ENCODE measurements around the gene AMOTL2.

Gene AMOTL2

GRCh38 chr3:134344560-134344959 is 29.7 kb downstream of the AMOTL2 start:
- no peaks in the 10 kb centered on the region for H3K4me1 ChIP-seq (ENCODE audit: control insufficient read depth, insufficient read depth, low read length, poor library complexity, severe bottlenecking)
- no peaks in the 10 kb centered on the region for H3K9me3 ChIP-seq (ENCODE audit: control insufficient read depth, low read length)
- no peak for DNase-seq
- H3K27ac ChIP-seq (ENCODE audit: insufficient read depth, low read length, poor library complexity, severe bottlenecking) = no peak overlapping the region
- no peaks in the 10 kb centered on the region for H3K27me3 ChIP-seq (replicated peaks; ENCODE audit: control insufficient read depth, insufficient read depth, low read length, poor library complexity, severe bottlenecking)
- no peak overlapping the region for H3K4me3 ChIP-seq (ENCODE audit: insufficient read depth, low read depth, low read length, poor library complexity, severe bottlenecking)
- no peaks in the 10 kb centered on the region for H3K36me3 ChIP-seq (ENCODE audit: control insufficient read depth, insufficient read depth, low read length)

GRCh38 chr3:134342259-134342658 is 32.0 kb downstream of the AMOTL2 start:
- Histone ChIP-seq H3K9me3 (ENCODE audit: control insufficient read depth, low read length) (no peaks in the 10 kb centered on the region), H3K27me3 (replicated peaks; ENCODE audit: control insufficient read depth, insufficient read depth, low read length, poor library complexity, severe bottlenecking) (no peaks in the 10 kb centered on the region)
- no peak for DNase-seq

DNA sequence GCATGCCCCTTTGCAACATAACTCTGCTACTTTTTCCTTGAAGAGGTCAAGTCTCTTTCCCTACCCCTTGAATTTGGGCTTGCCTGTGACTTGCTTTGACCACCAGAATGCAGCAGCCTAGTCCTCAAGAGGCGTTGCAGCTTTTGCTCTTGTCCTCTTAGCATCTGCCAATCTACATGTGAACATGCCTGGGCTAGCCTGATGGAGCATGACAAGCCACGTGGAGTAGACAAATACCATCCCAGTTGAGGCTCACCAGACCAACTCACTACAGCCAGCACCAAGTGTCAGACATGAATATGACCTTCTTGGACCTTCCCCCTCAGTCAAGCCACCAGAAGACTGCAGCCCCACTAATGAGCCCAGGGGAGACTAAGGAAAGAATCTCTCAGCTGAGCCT is 32.9 kb downstream of the AMOTL2 start:
- Histone ChIP-seq H3K9me3 (ENCODE audit: control insufficient read depth, low read length) (no peaks in the 10 kb centered on the region), H3K27ac (ENCODE audit: insufficient read depth, low read length, poor library complexity, severe bottlenecking) (no peak overlapping the region), H3K27me3 (replicated peaks; ENCODE audit: control insufficient read depth, insufficient read depth, low read length, poor library complexity, severe bottlenecking) (no peaks in the 10 kb centered on the region), H3K36me3 (ENCODE audit: control insufficient read depth, insufficient read depth, low read length) (no peaks in the 10 kb centered on the region), H3K4me3 (ENCODE audit: insufficient read depth, low read depth, low read length, poor library complexity, severe bottlenecking) (no peak overlapping the region), H3K4me1 (ENCODE audit: control insufficient read depth, insufficient read depth, low read length, poor library complexity, severe bottlenecking) (no peaks in the 10 kb centered on the region)
- no peak for DNase-seq

More at GRCh38 chr3:134342259-134342658, 32.0 kb downstream of the AMOTL2 start:
- Histone ChIP-seq H3K27ac (ENCODE audit: insufficient read depth, low read length, poor library complexity, severe bottlenecking) (no peak overlapping the region), H3K4me1 (ENCODE audit: control insufficient read depth, insufficient read depth, low read length, poor library complexity, severe bottlenecking) (no peaks in the 10 kb centered on the region), H3K4me3 (ENCODE audit: insufficient read depth, low read depth, low read length, poor library complexity, severe bottlenecking) (no peak overlapping the region), H3K36me3 (ENCODE audit: control insufficient read depth, insufficient read depth, low read length) (no peaks in the 10 kb centered on the region)

DNA sequence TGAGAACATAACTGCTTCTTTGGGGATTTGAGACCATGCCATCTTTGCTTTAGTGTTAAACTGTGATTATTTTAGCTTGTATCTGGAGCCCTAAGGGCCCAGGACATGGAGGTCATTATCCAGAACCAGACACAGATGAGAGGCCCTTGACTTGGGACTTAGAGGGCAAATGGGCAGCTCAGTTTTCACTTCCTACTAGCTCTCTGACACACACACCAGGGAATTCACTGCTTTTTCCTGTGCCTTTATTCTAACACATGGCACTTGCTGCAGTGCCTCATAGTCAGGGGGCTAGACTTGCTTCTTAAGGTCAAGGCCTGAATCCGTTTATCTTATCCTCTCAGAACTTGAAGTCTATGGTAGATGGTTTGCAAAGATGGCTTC is 33.3 kb downstream of the AMOTL2 start:
- Histone ChIP-seq H3K27ac (ENCODE audit: insufficient read depth, low read length, poor library complexity, severe bottlenecking) (no peak overlapping the region), H3K4me3 (ENCODE audit: insufficient read depth, low read depth, low read length, poor library complexity, severe bottlenecking) (no peak overlapping the region), H3K27me3 (replicated peaks; ENCODE audit: control insufficient read depth, insufficient read depth, low read length, poor library complexity, severe bottlenecking) (no peaks in the 10 kb centered on the region), H3K36me3 (ENCODE audit: control insufficient read depth, insufficient read depth, low read length) (no peaks in the 10 kb centered on the region), H3K4me1 (ENCODE audit: control insufficient read depth, insufficient read depth, low read length, poor library complexity, severe bottlenecking) (no peaks in the 10 kb centered on the region), H3K9me3 (ENCODE audit: control insufficient read depth, low read length) (no peaks in the 10 kb centered on the region)
- DNase-seq = no peak

GRCh38 chr3:134340362-134340981 is 33.8 kb downstream of the AMOTL2 start:
- Histone ChIP-seq H3K27me3 (replicated peaks; ENCODE audit: control insufficient read depth, insufficient read depth, low read length, poor library complexity, severe bottlenecking) (no peaks in the 10 kb centered on the region), H3K9me3 (ENCODE audit: control insufficient read depth, low read length) (no peaks in the 10 kb centered on the region), H3K27ac (ENCODE audit: insufficient read depth, low read length, poor library complexity, severe bottlenecking) (no peak overlapping the region), H3K4me1 (ENCODE audit: control insufficient read depth, insufficient read depth, low read length, poor library complexity, severe bottlenecking) (no peaks in the 10 kb centered on the region), H3K4me3 (ENCODE audit: insufficient read depth, low read depth, low read length, poor library complexity, severe bottlenecking) (no peak overlapping the region), H3K36me3 (ENCODE audit: control insufficient read depth, insufficient read depth, low read length) (no peaks in the 10 kb centered on the region)
- DNase-seq = no peak

DNA sequence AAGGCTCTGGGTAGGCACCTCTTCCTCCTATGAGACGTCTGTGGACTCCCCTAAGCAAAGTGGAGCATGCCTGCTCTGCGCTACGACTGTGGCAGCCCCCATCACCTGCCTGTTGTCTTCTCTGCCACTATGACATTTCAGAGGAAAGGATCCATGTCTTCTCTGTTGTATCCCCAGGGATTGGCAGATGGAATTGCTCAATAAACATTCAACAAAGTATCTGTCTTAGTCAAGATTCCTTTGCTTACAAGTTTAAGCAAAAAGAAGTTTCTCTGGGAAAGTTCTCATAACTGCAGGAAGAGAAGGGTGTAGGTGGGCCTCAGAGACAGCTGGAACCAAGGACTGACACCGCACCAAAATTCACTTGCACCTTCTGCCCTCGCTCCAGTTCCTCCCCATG is 34.3 kb downstream of the AMOTL2 start:
- DNase-seq = no peak
- H3K27me3 ChIP-seq (replicated peaks; ENCODE audit: control insufficient read depth, insufficient read depth, low read length, poor library complexity, severe bottlenecking) = no peaks in the 10 kb centered on the region
- H3K27ac ChIP-seq (ENCODE audit: insufficient read depth, low read length, poor library complexity, severe bottlenecking) = no peak overlapping the region
- H3K4me1 ChIP-seq (ENCODE audit: control insufficient read depth, insufficient read depth, low read length, poor library complexity, severe bottlenecking) = no peaks in the 10 kb centered on the region
- H3K36me3 ChIP-seq (ENCODE audit: control insufficient read depth, insufficient read depth, low read length) = no peaks in the 10 kb centered on the region
- no peak overlapping the region for H3K4me3 ChIP-seq (ENCODE audit: insufficient read depth, low read depth, low read length, poor library complexity, severe bottlenecking)
- no peaks in the 10 kb centered on the region for H3K9me3 ChIP-seq (ENCODE audit: control insufficient read depth, low read length)

- no peaks in the 10 kb centered on the region for H3K4me1 ChIP-seq (ENCODE audit: control insufficient read depth, insufficient read depth, low read length, poor library complexity, severe bottlenecking)
- no peaks in the 10 kb centered on the region for H3K27me3 ChIP-seq (replicated peaks; ENCODE audit: control insufficient read depth, insufficient read depth, low read length, poor library complexity, severe bottlenecking)
- no peaks in the 10 kb centered on the region for H3K9me3 ChIP-seq (ENCODE audit: control insufficient read depth, low read length)
- no peak overlapping the region for H3K4me3 ChIP-seq (ENCODE audit: insufficient read depth, low read depth, low read length, poor library complexity, severe bottlenecking)
- H3K36me3 ChIP-seq (ENCODE audit: control insufficient read depth, insufficient read depth, low read length) = no peaks in the 10 kb centered on the region
- no peak for DNase-seq
- no peak overlapping the region for H3K27ac ChIP-seq (ENCODE audit: insufficient read depth, low read length, poor library complexity, severe bottlenecking)
Measured at GRCh38 chr3:134339331-134339730, 34.9 kb downstream of the AMOTL2 start.

- Histone ChIP-seq H3K27me3 (replicated peaks; ENCODE audit: control insufficient read depth, insufficient read depth, low read length, poor library complexity, severe bottlenecking) (no peaks in the 10 kb centered on the region), H3K9me3 (ENCODE audit: control insufficient read depth, low read length) (no peaks in the 10 kb centered on the region), H3K36me3 (ENCODE audit: control insufficient read depth, insufficient read depth, low read length) (no peaks in the 10 kb centered on the region), H3K27ac (ENCODE audit: insufficient read depth, low read length, poor library complexity, severe bottlenecking) (no peak overlapping the region), H3K4me3 (ENCODE audit: insufficient read depth, low read depth, low read length, poor library complexity, severe bottlenecking) (no peak overlapping the region), H3K4me1 (ENCODE audit: control insufficient read depth, insufficient read depth, low read length, poor library complexity, severe bottlenecking) (no peaks in the 10 kb centered on the region)
- DNase-seq = no peak
Measured at GRCh38 chr3:134338516-134339261, 35.6 kb downstream of the AMOTL2 start.

- DNase-seq = no peak
- Histone ChIP-seq H3K27ac (ENCODE audit: insufficient read depth, low read length, poor library complexity, severe bottlenecking) (no peak overlapping the region), H3K36me3 (ENCODE audit: control insufficient read depth, insufficient read depth, low read length) (no peaks in the 10 kb centered on the region), H3K4me3 (ENCODE audit: insufficient read depth, low read depth, low read length, poor library complexity, severe bottlenecking) (no peak overlapping the region), H3K27me3 (replicated peaks; ENCODE audit: control insufficient read depth, insufficient read depth, low read length, poor library complexity, severe bottlenecking) (no peaks in the 10 kb centered on the region), H3K4me1 (ENCODE audit: control insufficient read depth, insufficient read depth, low read length, poor library complexity, severe bottlenecking) (no peaks in the 10 kb centered on the region), H3K9me3 (ENCODE audit: control insufficient read depth, low read length) (no peaks in the 10 kb centered on the region)
Measured at GRCh38 chr3:134338201-134338512, 36.1 kb downstream of the AMOTL2 start.

GRCh38 chr3:134337511-134338200 is 36.6 kb downstream of the AMOTL2 start:
- Histone ChIP-seq H3K27me3 (replicated peaks; ENCODE audit: control insufficient read depth, insufficient read depth, low read length, poor library complexity, severe bottlenecking) (no peaks in the 10 kb centered on the region), H3K27ac (ENCODE audit: insufficient read depth, low read length, poor library complexity, severe bottlenecking) (no peak overlapping the region), H3K4me1 (ENCODE audit: control insufficient read depth, insufficient read depth, low read length, poor library complexity, severe bottlenecking) (no peaks in the 10 kb centered on the region), H3K4me3 (ENCODE audit: insufficient read depth, low read depth, low read length, poor library complexity, severe bottlenecking) (no peak overlapping the region), H3K36me3 (ENCODE audit: control insufficient read depth, insufficient read depth, low read length) (no peaks in the 10 kb centered on the region), H3K9me3 (ENCODE audit: control insufficient read depth, low read length) (no peaks in the 10 kb centered on the region)
- no peak for DNase-seq

Data from effector memory CD4-positive, alpha-beta T cell (primary cell).